Nephron (organoid): ENCODE measurements around the gene SERINC5.

Source experiments
- H3K27ac Mint-ChIP-seq, 3 experiments: 2 replicates each; pipeline ENCODE4 v1.8.0; 2020; ENCODE audit warnings: mixed read lengths in 3 of 3, mild to moderate bottlenecking in 2 of 3, moderate library complexity in 1 of 3
- H3K27me3 Mint-ChIP-seq: 2 replicates; pipeline ENCODE4 v1.8.0; 2021; ENCODE audit warnings: low read depth, mild to moderate bottlenecking, moderate library complexity, mixed read lengths
- H3K36me3 Mint-ChIP-seq: 2 replicates; pipeline ENCODE4 v1.8.0; 2020; ENCODE audit warnings: low read depth, mixed read lengths
- H3K4me1 Mint-ChIP-seq: 2 replicates; pipeline ENCODE4 v1.8.0; 2020; ENCODE audit warnings: mixed read lengths
- H3K4me3 Mint-ChIP-seq, 3 experiments: 2 replicates each; pipeline ENCODE4 v1.8.0; 2020; ENCODE audit warnings: mild to moderate bottlenecking in 3 of 3, mixed read lengths in 3 of 3, moderate library complexity in 2 of 3
- H3K9me3 Mint-ChIP-seq: 2 replicates; pipeline ENCODE4 v1.8.0; 2020; ENCODE audit warnings: mixed read lengths
- CTCF ChIP-seq, 3 experiments: fragments of 200-600 bp; sonication (generic); IDR thresholded peaks; one replicate each; pipeline ENCODE4 v1.5.0; 2021; ENCODE audit warnings: antibody characterized with exemption in 3 of 3; ENCODE audit not compliant: unreplicated experiment in 3 of 3

The SERINC5 gene

GRCh38 chr5:80198920-80199319, 56.9 kb downstream of the SERINC5 start:
- TF ChIP-seq CTCF (IDR thresholded peaks at IDR 0.05; ENCODE audit: unreplicated experiment in 3 of 3), result no peak
- peaks cover 44% of the 10 kb centered on the region for H3K36me3 Mint-ChIP-seq
- peak overlapping the region; percentile 70 to 79 (median 79) for H3K27ac Mint-ChIP-seq
- H3K27me3 Mint-ChIP-seq, result no peaks in the 10 kb centered on the region
- no peak overlapping the region for H3K4me3 Mint-ChIP-seq
- H3K9me3 Mint-ChIP-seq, result no peaks in the 10 kb centered on the region
- peaks cover 23% of the 10 kb centered on the region for H3K4me1 Mint-ChIP-seq

- Mint-ChIP-seq H3K4me1 (peaks cover 29% of the 10 kb centered on the region), H3K4me3 (no peak overlapping the region), H3K27me3 (no peaks in the 10 kb centered on the region), H3K36me3 (peaks cover 44% of the 10 kb centered on the region), H3K27ac (peak overlapping the region; percentile 70 to 79 (median 79)), H3K9me3 (no peaks in the 10 kb centered on the region)
- TF ChIP-seq CTCF (IDR thresholded peaks at IDR 0.05; ENCODE audit: unreplicated experiment in 3 of 3), result no peak
Measured at GRCh38 chr5:80198399-80198798, 57.4 kb downstream of the SERINC5 start.

GRCh38 chr5:80195837-80196400, 59.9 kb downstream of the SERINC5 start:
- TF ChIP-seq CTCF (IDR thresholded peaks at IDR 0.05; ENCODE audit: unreplicated experiment in 3 of 3), result no peak
- peaks cover 53% of the 10 kb centered on the region for H3K4me1 Mint-ChIP-seq
- peak overlapping the region in 1 of 3 experiments; percentile 0 for H3K4me3 Mint-ChIP-seq
- no peaks in the 10 kb centered on the region for H3K27me3 Mint-ChIP-seq
- H3K36me3 Mint-ChIP-seq, result peaks cover 23% of the 10 kb centered on the region
- H3K27ac Mint-ChIP-seq, result peak overlapping the region; percentile 53 to 89 (median 59)
- no peaks in the 10 kb centered on the region for H3K9me3 Mint-ChIP-seq

- no peaks in the 10 kb centered on the region for H3K9me3 Mint-ChIP-seq
- H3K27ac Mint-ChIP-seq, result peak overlapping the region; percentile 98 to 99 (median 98)
- H3K27me3 Mint-ChIP-seq, result no peaks in the 10 kb centered on the region
- H3K36me3 Mint-ChIP-seq, result peaks cover 16% of the 10 kb centered on the region
- no peak overlapping the region for H3K4me3 Mint-ChIP-seq
- no peak for TF ChIP-seq CTCF (IDR thresholded peaks at IDR 0.05; ENCODE audit: unreplicated experiment in 3 of 3)
- peaks cover 59% of the 10 kb centered on the region for H3K4me1 Mint-ChIP-seq
Measured at GRCh38 chr5:80194468-80194867, 61.4 kb downstream of the SERINC5 start.

- peak overlapping the region; percentile 98 to 99 (median 98) for H3K27ac Mint-ChIP-seq
- peak overlapping the region in 2 of 3 experiments; percentile 15 to 73 for H3K4me3 Mint-ChIP-seq
- H3K27me3 Mint-ChIP-seq, result no peaks in the 10 kb centered on the region
- no peaks in the 10 kb centered on the region for H3K9me3 Mint-ChIP-seq
- no peak for TF ChIP-seq CTCF (IDR thresholded peaks at IDR 0.05; ENCODE audit: unreplicated experiment in 3 of 3)
- peaks cover 14% of the 10 kb centered on the region for H3K36me3 Mint-ChIP-seq
- H3K4me1 Mint-ChIP-seq, result peaks cover 62% of the 10 kb centered on the region
Measured at GRCh38 chr5:80193401-80193800, 62.4 kb downstream of the SERINC5 start.
